HepG2 (cell line): ENCODE data around the gene EPB42. TPM values are rescaled to one million over a fixed set of nuclear protein-coding genes. Genes with fewer than 3 reads are reported as not detected.

Experiments used
- CBX2 ChIP-seq, 2 experiments: fragments of 200-600 bp in 1 of 2; sonication (generic); formaldehyde crosslinking in 1 of 2; IDR thresholded peaks; 2 replicates each; pipeline versions ENCODE4 v1.7.0 to v1.8.1; 2018 to 2022; ENCODE audit warnings: low read depth in 2 of 2, low read length in 1 of 2, mild to moderate bottlenecking in 1 of 2, missing genetic modification reagents in 1 of 2
- EHMT2 ChIP-seq: fragments of 200-600 bp; sonication (generic); IDR thresholded peaks from 2 replicates; pipeline ENCODE4 v1.7.0; 2017; ENCODE audit warnings: antibody characterized with exemption, low read depth, low read length, borderline replicate concordance
- ETV6 ChIP-seq: sonication (generic); formaldehyde crosslinking; conservative IDR thresholded peaks from 2 replicates; pipeline ENCODE4 v1.4.0; 2020; ENCODE audit warnings: missing genetic modification reagents
- FOXP1 ChIP-seq, 2 experiments: fragments of 450-650 bp in 1 of 2; IDR thresholded peaks; 2 replicates each; pipeline ENCODE4 v1.6.1; 2017 to 2018; ENCODE audit warnings: antibody characterized with exemption in 1 of 2
- MXI1 ChIP-seq: IDR thresholded peaks from 3 replicates; pipeline ENCODE4 v1.6.1; 2012; ENCODE audit warnings: low read depth, low read length, inconsistent platforms, borderline replicate concordance
- PRMT3 ChIP-seq: sonication (generic); formaldehyde crosslinking; IDR thresholded peaks from 2 replicates; pipeline ENCODE4 v1.8.1; 2022; ENCODE audit warnings: low read depth, mild to moderate bottlenecking, moderate library complexity, missing genetic modification reagents, borderline replicate concordance
- TBX3 ChIP-seq: fragments of 450-650 bp; IDR thresholded peaks from 2 replicates; pipeline ENCODE4 v1.6.1; 2017; ENCODE audit warnings: antibody characterized with exemption, mild to moderate bottlenecking, inconsistent platforms, borderline replicate concordance
- ZNF10 ChIP-seq: sonication (generic); formaldehyde crosslinking; IDR thresholded peaks from 2 replicates; pipeline ENCODE4 v1.4.0; 2020; ENCODE audit warnings: mild to moderate bottlenecking, low read depth, missing genetic modification reagents, borderline replicate concordance
- ZNF563 ChIP-seq: sonication (generic); formaldehyde crosslinking; IDR thresholded peaks from 2 replicates; pipeline ENCODE4 v1.8.0; 2022; ENCODE audit warnings: mild to moderate bottlenecking, moderate library complexity, missing genetic modification reagents
- ZNF746 ChIP-seq: sonication (generic); formaldehyde crosslinking; IDR thresholded peaks from 2 replicates; pipeline ENCODE4 v1.8.0; 2022; ENCODE audit warnings: mild to moderate bottlenecking, missing genetic modification reagents
- ZNF773 ChIP-seq: sonication (generic); formaldehyde crosslinking; IDR thresholded peaks from 2 replicates; pipeline ENCODE4 v1.4.0; 2020; ENCODE audit warnings: missing genetic modification reagents, borderline replicate concordance
- polyA plus RNA-seq, 8 experiments: library from polyadenylated mRNA; depleted of rRNA in 3 of 8; stranded (reverse) in 7 of 8; unstranded in 1 of 8; fragments of >200 nt; fragmentation: Illumina TruSeq in 4 of 8; extraction: Trizol in 4 of 8; gene quantifications; 2 replicates each; pipeline versions ENCODE4 v1.2.1 to v1.2.3, GENCODE V29; 2011 to 2016; ENCODE audit warnings: low read depth in 4 of 8, missing spikeins in 1 of 8, mixed read lengths in 1 of 8; ENCODE audit not compliant: insufficient read depth in 1 of 8
- total RNA-seq, 5 experiments: library from RNA; depleted of rRNA; stranded (reverse); fragments of >200 nt; fragmentation: Illumina TruSeq; extraction: Trizol; gene quantifications; 2 replicates each; pipeline ENCODE4 v1.2.3, GENCODE V29; 2016; ENCODE audit warnings: low read depth in 1 of 5
- TF ChIP-seq, protein P1 (sequence below): sonication (generic); formaldehyde crosslinking; IDR thresholded peaks from 2 replicates; pipeline ENCODE4 v1.8.0; 2022; ENCODE audit warnings: mild to moderate bottlenecking, missing genetic modification reagents, moderate library complexity
- TF ChIP-seq, protein P2 (sequence below): sonication (generic); formaldehyde crosslinking; IDR thresholded peaks from 2 replicates; pipeline ENCODE4 v1.4.0; 2020; ENCODE audit warnings: mild to moderate bottlenecking, missing genetic modification reagents
- TF ChIP-seq, protein P3 (sequence below): sonication (generic); formaldehyde crosslinking; IDR thresholded peaks from 2 replicates; pipeline ENCODE4 v1.4.0; 2020; ENCODE audit warnings: missing genetic modification reagents, borderline replicate concordance
- TF ChIP-seq, protein P4 (sequence below): sonication (generic); formaldehyde crosslinking; IDR thresholded peaks from 2 replicates; pipeline ENCODE4 v1.4.0; 2020; ENCODE audit warnings: mild to moderate bottlenecking, missing genetic modification reagents

EPB42 gene
- total and polyA plus RNA-seq, 2 of the 13 experiments (the other 11 are each of a cell fraction or from before 2014, with no cell fraction given), result not detected

DNA sequence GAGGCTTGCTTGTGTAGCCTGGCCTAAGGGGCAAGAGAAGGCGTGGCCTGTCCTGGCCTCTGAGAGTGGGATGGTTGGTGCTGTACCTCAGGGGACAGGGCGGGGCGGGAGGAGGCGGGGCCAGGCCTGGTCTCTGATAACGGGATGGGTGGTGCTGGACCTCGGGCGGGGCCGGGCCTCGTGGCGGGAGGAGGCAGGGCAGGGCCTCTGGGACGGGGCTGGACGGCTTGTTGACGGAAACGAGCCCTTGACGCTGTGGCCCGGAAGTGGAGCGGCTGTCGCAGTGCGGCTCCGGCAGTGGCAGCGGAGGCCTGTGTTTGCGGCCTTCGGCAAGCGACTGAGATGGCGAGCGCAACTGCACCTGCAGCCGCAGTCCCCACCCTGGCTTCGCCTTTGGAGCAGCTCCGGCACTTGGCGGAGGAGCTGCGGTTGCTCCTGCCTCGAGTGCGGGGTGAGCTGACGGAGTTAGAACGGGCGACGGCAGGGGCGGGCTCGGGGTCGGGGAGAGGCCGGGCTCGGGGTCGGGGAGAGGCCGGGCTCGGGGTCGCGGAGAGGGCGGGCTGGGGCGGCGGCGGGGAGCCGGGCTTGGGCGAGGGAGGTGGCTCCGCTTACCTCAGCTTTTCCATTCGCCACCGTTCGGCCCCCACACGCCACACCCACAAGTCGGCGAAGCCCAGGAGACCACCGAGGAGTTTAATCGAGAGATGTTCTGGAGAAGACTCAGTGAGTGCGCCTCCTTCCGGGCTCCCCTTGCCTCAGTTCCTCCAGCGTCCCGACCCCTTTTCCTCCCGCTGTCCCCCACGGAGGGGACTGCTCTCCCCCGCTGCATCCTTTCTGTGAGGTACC, 35.4 kb downstream of the EPB42 start, which contains the start of gene CCNDBP1 (continued):
- TF ChIP-seq FOXP1 (IDR thresholded peaks at IDR 0.05) (no peak), FOXP1 (CRISPR knock-in tag; IDR thresholded peaks at IDR 0.05) (no peak; the same call in 1 of the 2 replicates), EHMT2 (no peak), ZNF563 (no peak), MXI1 (peak; percentile 91; the same call in 1 of the 3 replicates), ZNF10 (CRISPR knock-in tag) (no peak), ZNF746 (CRISPR knock-in tag) (0 out of 2 replicates have a peak, but pooled peaks have one; percentile 28), CBX2 (IDR thresholded peaks at IDR 0.05; ENCODE audit: low read depth, low read length) (no peak), CBX2 (CRISPR knock-in tag; IDR thresholded peaks at IDR 0.05; ENCODE audit: low read depth) (no peak), ETV6 (CRISPR knock-in tag) (peak; percentile 74; the same call in 1 of the 2 replicates), TBX3 (no peak), ZNF773 (0 out of 2 replicates have a peak, but pooled peaks have one; percentile 50), PRMT3 (CRISPR knock-in tag) (no peak)
- TF ChIP-seq, protein P1, sequence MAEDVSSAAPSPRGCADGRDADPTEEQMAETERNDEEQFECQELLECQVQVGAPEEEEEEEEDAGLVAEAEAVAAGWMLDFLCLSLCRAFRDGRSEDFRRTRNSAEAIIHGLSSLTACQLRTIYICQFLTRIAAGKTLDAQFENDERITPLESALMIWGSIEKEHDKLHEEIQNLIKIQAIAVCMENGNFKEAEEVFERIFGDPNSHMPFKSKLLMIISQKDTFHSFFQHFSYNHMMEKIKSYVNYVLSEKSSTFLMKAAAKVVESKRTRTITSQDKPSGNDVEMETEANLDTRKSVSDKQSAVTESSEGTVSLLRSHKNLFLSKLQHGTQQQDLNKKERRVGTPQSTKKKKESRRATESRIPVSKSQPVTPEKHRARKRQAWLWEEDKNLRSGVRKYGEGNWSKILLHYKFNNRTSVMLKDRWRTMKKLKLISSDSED (CRISPR knock-in tag), result no peak
- TF ChIP-seq, protein P2, sequence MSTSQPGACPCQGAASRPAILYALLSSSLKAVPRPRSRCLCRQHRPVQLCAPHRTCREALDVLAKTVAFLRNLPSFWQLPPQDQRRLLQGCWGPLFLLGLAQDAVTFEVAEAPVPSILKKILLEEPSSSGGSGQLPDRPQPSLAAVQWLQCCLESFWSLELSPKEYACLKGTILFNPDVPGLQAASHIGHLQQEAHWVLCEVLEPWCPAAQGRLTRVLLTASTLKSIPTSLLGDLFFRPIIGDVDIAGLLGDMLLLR, result peak; percentile 57; the same call in 1 of the 2 replicates
- TF ChIP-seq, protein P3, sequence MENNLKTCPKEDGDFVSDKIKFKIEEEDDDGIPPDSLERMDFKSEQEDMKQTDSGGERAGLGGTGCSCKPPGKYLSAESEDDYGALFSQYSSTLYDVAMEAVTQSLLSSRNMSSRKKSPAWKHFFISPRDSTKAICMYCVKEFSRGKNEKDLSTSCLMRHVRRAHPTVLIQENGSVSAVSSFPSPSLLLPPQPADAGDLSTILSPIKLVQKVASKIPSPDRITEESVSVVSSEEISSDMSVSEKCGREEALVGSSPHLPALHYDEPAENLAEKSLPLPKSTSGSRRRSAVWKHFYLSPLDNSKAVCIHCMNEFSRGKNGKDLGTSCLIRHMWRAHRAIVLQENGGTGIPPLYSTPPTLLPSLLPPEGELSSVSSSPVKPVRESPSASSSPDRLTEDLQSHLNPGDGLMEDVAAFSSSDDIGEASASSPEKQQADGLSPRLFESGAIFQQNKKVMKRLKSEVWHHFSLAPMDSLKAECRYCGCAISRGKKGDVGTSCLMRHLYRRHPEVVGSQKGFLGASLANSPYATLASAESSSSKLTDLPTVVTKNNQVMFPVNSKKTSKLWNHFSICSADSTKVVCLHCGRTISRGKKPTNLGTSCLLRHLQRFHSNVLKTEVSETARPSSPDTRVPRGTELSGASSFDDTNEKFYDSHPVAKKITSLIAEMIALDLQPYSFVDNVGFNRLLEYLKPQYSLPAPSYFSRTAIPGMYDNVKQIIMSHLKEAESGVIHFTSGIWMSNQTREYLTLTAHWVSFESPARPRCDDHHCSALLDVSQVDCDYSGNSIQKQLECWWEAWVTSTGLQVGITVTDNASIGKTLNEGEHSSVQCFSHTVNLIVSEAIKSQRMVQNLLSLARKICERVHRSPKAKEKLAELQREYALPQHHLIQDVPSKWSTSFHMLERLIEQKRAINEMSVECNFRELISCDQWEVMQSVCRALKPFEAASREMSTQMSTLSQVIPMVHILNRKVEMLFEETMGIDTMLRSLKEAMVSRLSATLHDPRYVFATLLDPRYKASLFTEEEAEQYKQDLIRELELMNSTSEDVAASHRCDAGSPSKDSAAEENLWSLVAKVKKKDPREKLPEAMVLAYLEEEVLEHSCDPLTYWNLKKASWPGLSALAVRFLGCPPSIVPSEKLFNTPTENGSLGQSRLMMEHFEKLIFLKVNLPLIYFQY (CRISPR knock-in tag), result 0 out of 2 replicates have a peak, but pooled peaks have one; percentile 19
- TF ChIP-seq, protein P4, sequence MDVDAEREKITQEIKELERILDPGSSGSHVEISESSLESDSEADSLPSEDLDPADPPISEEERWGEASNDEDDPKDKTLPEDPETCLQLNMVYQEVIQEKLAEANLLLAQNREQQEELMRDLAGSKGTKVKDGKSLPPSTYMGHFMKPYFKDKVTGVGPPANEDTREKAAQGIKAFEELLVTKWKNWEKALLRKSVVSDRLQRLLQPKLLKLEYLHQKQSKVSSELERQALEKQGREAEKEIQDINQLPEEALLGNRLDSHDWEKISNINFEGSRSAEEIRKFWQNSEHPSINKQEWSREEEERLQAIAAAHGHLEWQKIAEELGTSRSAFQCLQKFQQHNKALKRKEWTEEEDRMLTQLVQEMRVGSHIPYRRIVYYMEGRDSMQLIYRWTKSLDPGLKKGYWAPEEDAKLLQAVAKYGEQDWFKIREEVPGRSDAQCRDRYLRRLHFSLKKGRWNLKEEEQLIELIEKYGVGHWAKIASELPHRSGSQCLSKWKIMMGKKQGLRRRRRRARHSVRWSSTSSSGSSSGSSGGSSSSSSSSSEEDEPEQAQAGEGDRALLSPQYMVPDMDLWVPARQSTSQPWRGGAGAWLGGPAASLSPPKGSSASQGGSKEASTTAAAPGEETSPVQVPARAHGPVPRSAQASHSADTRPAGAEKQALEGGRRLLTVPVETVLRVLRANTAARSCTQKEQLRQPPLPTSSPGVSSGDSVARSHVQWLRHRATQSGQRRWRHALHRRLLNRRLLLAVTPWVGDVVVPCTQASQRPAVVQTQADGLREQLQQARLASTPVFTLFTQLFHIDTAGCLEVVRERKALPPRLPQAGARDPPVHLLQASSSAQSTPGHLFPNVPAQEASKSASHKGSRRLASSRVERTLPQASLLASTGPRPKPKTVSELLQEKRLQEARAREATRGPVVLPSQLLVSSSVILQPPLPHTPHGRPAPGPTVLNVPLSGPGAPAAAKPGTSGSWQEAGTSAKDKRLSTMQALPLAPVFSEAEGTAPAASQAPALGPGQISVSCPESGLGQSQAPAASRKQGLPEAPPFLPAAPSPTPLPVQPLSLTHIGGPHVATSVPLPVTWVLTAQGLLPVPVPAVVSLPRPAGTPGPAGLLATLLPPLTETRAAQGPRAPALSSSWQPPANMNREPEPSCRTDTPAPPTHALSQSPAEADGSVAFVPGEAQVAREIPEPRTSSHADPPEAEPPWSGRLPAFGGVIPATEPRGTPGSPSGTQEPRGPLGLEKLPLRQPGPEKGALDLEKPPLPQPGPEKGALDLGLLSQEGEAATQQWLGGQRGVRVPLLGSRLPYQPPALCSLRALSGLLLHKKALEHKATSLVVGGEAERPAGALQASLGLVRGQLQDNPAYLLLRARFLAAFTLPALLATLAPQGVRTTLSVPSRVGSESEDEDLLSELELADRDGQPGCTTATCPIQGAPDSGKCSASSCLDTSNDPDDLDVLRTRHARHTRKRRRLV (CRISPR knock-in tag), result no peak
